Measurements from ENCODE around the gene SLC44A1.

The SLC44A1 gene

DNA sequence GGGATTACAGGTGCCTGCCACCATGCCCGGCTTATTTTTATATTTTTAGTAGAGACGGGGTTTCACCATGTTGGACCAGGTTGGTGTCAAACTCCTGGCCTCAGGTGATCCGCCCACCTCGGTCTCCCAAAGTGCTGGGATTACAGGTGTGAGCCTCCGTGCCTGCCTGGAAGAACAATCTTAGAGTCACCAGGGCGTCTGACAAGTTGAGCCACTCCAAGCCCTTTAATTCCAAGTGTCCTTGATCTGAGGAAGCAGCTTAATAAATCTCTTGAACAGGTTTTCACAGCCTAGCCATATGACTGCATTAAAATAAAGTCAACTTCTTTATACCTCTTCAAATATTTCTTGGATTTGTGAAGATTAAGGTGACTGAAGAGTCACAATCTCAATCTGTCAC lies 31.5 kb downstream of the SLC44A1 start:
- no peak for DNase-seq

DNA sequence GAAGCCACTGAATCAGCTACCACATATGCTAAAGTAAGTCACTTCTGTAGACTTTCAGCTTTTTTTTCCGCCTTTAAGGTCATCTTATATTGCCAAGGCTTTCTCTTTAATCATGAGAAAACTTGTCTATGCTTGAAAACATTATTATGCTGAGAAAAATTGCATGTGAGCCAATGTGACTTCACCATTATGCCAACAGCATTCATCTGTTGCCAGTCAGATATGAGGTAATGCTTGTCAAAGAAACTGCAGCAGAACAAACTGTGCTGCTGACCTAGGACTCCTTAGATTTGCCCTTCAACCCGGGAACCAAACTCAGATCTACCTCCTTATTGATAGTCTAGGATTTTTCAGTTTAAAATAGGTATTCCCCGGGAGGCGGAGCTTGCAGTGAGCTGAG lies 34.3 kb downstream of the SLC44A1 start:
- DNase-seq: no peak

DNA sequence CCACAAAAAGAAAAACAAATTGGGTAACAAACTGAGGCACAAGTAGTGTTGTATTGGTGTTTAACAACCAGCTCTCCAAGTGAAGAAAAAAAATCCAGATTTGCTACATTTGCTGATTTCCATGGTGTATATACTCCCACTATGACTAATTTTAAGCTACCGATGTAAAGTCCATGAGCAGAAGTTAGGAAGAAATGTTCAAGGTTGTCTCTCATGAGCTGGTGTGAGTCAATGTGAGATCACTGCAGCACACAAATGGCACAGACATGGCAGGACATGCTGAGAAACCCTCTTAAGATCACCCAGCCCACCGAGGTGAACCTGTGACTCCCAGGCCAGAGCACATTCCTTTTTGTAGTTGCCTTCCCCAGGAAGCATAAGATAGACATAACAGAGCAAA lies 36.2 kb downstream of the SLC44A1 start:
- no peak for DNase-seq

DNA sequence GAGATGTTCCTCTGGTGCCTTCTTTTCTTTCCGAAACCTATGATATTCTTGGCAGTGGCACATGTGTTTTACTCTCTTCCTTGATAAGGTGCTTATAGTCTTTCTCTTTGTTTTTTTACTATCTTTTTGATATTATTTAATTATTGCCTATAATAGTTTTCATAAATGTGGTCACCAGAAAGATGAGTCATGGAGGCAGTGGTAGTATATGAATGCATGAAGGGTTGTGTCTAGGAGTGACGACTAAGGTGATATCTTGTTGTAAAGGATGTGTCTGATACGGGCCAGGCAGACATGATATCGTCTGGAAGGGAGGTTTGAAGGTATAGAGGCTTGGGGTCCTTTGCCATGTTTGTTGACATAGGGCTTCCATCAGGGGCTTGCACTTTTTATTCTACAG lies 36.8 kb downstream of the SLC44A1 start:
- DNase-seq: no peak

DNA sequence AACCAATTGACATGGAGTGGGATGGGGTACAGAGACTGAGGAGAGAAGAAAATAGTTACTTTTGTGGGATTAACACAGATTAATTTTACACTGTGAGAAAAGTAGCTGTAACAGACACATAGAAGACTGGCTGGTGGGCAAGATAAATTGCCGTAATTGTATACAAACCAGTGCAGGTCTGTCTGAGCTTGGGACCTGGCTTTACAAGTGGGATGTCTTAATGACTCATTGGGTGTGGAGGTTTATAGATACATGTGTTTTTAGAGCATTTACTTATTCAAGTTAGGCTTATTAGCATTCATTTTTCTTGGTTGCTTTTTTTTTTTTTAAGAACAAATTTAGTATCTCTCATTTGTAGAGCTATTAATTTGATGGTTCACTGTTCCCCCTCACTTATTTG lies 37.5 kb downstream of the SLC44A1 start:
- no peak for DNase-seq

DNA sequence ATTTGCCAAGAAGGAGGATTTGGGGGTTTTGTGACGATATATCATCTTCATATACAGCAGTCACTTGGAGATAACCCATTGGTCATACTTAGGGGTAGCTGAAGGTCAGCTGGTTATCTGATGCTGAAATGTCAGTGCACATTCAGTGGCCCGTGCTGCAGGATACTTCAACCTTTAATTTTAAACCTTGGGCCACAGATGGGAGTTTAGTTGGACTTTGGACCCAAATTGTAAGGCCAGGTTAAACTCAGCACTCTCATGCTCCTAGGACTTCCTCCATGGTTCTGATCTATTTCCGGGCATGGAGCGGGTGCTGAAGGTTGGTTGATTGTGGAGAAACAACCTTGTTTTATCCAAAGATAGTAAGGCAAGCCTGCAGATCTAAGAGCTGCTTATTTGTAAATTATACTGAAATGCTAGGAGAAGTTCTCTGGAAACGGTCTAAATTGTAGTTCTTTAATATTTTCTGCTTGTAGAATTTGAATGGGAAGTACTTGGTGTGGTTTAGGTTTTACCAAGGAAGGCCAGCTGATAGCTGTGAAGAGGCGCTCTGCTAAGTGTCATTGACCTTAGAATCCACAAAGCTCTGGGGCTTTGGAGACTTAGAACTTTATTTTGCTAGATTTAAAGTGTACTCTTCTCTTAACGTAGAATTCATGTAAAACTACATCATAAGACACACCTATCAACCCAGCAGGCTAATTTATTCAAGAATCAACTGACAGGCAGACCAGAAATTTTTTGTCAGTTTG lies 38.6 kb downstream of the SLC44A1 start:
- no peak for DNase-seq

DNA sequence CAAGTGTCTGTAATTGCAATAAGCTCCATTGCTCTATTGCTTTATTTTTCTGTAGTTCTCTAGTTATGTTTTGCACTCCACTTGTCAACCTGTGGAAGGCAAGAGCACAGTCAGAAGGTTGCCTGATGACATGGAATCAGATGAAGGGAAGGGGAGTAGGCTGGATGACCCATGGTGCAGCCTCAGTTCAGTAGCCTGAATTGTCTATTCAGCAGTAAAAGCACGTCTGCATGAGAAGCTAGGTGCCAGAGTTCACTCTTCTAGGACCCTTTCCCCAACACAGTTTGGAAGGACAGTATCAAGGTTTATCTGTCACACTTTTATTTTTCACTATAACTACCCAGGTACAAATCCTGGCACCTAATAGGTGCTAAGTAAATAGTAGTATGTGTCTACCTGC lies 39.3 kb downstream of the SLC44A1 start:
- no peak for DNase-seq

DNA sequence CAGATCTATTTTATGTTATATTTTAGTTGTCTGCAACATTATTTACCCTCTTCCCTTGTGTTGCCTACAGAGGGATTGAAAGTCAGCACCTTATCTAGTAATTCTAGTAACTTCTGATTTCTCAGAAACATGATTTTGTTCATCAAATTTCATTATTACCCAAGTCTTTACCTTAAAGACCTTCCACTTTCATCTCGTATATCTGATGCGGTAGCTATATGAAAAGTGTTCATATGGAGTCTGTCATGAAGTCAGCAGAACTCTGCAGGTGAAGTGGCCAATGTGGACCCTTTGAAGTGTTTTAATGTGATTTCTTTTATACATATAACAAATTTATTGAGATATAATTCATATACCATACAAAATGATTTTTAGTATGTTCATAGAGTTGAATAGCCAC lies 40.0 kb downstream of the SLC44A1 start:
- DNase-seq: no peak

DNA sequence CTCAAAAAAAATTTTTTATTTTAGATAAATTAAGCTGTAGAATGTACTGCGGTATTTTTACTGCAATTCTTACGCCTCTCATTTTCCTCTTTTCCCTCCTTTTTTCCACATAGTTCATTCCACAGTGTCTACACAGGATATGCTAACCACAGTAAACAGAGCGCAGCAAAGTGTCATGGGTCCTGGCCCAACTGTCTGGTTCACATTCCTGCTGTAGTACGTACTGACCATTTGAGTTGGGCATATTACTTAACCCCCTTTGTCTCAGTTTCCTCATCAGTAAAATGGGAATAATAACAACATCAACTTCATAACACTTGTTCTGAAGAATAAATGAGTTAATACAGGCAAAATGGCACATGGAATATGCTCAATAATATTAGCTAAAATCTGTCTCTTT lies 41.6 kb downstream of the SLC44A1 start:
- DNase-seq: no peak

DNA sequence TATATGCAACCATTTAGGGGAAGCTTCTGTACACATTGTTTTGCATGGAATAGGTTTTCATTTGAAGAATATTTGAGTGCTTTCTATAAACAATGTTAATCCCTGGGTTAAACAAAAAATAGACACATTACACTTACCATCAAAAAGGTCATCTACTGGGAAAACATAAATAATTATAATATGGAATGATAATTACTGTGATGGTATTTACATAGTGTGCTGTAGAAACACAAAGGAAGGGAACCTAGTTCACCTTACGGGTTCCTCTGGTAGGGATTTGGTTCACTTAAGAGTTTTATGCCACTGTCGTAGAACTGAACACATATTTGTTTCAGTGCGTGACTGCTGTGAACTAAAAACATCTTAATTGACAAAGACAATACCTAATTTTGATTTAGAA lies 44.9 kb downstream of the SLC44A1 start:
- no peak for DNase-seq

DNA sequence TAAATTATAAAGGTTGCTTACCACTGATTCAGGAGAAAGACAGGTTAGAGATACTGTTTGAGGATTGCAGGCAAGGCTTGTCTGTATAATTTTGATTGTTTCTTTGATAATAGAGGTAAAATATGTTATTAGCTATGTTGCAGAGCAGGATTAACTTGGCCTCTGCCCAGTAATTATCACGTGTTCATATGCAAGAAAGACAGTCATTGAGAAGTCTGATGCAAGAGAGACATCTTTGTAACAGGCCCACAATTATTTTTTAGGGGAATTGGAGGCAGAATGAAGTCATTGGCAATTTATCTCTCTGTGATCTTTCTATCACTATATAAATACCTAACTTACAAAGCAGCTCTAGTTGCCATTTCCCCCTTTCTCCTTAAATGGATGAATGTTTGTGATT lies 46.0 kb downstream of the SLC44A1 start:
- DNase-seq: no peak

DNA sequence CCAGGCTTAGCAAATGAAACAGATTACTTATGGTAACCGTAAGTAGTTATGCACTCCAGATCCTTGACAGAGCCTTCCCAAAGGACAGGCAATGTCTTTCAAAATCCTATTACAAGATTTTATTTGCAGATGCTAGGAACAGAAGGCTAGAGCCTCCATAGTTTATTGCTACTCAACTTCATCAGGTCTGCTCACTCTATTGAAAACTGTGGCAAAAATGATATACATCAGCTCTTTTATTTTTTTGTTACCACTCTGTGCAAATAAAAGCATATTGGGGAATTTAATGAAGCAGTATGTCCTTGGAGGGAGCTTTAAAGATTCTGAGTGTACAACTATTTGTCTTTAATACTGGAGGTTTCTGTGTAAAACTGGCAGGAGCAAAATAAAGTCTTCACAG lies 46.5 kb downstream of the SLC44A1 start:
- no peak for DNase-seq

DNA sequence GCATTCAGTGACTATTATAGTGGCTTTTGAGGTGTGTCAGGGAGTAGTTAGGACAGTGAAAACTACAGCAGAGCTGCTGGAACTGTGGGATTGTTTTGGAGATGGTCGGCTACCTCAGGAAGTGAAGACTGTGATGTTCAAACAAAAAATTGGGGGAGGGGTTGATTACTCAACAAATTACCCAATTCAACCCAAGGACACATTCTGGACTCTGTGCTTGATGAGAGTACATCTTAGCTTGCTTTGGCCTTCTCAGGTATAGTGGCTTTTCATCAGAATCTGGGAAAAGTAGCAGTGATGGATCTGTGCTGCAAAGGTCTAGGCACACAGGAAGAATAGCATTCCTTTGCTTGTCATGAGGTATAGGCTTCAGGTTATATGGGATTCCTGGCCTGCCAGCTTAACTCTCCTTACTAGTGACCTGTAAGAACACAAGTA lies 47.0 kb downstream of the SLC44A1 start:
- DNase-seq: no peak

DNA sequence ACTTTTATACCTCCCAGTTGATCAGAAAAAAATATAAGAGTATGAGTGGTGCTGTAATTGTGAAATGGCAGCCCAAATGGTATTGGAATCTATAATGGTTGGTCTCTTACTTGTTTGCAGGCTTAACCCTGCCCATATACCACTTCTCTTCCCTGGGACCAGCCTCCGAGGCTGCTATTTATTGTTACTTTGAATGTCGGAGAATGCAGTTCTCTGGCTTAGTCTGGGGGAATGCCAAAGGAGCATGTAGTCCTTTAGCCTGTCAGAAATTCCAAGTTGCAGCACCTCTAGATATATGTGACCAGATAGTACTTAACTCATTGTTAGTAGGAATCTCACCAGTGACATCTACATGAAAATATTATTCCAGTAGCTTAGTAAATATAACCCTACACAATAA lies 47.5 kb downstream of the SLC44A1 start:
- no peak for DNase-seq

DNA sequence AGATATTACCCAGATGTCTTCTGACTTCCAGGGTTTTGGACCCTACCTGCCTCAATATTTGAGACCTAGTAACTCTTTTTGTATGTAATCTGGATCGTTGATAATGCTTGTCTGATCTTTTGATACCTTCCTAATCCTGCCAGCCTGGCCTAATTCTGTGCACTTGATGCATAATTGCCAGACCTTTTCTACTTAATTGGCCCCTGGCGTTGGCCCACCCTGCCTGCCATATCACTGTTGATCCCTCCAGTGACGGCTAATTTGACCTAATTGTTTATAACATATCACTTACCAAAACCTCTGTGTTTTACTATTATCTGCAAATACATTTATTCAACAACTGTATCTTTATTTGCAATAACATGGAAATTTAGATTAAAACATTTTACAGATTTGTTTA lies 49.0 kb downstream of the SLC44A1 start:
- no peak for DNase-seq

DNA sequence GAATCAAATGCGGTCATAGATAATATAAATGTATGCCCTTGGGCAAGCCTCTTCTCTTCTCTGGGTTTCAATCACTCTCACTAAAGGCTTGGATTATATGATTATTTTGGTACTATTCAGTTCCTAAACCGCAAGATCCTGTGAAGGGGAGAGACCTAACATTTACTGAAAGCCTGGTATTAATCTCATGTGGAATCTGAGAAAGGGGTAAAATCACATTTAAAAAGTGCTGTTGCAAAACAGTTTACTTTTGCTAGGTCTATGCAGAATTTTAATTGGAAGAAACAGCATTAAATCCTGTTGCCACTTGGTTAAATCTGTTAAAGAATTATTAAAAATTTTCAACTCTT lies 50.7 kb downstream of the SLC44A1 start:
- DNase-seq: no peak

DNA sequence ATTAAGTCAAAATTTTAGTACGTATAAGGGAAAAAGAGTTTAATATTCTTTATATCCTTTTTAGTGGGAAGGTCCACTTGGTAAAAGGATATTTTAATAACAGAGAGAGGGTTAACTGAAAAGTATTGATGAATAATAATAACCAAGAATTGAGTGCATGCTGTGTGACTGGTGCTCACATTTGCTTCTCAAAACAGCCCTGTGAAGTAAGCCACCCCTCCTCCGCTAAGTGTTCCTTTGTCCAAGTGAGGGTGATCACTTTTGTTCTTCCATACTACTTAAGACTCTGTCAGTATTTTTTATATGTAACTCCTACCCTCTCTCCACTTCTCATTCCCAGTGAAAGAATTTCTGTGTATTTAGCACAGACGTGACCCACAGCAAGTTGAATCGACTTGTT lies 51.5 kb downstream of the SLC44A1 start:
- DNase-seq: no peak

DNA sequence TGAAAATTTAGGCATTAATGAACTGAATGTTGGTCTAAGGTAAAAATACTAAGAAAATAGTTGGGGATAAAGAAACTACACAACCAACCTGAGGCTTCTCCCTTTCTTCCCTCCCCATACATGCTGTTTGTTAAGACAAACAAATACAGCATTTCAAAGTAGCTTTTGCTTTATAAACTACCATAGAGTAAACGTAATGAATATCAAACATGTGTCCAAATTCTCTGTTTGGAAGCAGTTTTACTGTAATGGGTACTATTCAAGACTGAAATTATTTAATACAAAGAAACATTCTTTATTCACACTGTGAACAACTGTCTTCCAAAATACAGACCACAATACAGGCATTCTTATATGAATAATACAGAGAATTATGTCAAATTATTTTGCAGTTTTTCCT lies 52.0 kb downstream of the SLC44A1 start:
- no peak for DNase-seq

DNA sequence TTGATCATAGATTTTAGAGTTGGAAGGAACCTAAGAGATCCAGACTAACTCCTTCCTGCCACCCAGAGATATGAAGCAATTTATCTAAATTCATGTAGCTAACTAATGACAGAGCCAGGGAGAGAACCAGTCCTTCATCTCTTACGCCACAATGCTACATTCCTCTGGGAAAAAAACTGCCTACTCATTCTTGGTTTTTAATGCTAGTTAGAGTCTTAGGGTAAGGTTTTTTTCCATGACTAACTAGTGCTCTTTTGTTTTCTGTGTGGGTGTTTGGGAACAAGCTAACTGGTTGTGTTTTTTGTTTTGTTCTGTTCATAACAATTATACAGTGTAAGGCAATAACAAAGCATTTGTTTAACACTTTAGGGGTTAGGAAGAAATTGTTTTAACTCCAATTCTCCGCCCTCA lies 52.4 kb downstream of the SLC44A1 start:
- DNase-seq: no peak

DNA sequence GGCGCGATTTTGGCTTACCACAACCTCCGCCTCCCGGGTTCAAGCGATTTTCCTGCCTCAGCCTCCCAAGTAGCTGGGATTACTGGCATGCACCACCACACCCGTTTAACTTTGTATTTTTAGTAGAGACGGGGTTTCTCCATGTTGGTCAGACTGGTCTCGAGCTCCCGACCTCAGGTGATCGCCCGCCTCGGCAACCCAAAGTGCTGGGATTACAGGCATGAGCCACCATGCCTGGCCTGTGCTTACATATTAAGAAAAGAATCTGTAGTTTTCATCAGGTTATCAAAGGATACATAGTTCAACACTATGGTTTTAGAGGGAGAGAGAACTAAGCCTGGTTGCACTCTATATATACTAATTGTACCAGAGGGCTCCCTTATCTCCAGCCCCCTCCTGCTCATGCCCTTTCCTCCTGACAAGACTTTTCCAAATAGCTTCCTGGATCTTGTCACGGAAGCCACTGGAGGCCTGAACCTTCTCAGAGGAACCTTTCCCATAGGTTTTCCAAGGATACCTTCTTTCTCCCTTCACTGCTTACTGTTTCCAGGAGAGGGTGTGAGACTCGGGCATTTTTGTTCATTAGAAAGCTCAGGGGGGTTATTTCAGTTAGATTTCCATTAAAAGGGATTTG lies 53.1 kb downstream of the SLC44A1 start:
- DNase-seq: no peak

DNA sequence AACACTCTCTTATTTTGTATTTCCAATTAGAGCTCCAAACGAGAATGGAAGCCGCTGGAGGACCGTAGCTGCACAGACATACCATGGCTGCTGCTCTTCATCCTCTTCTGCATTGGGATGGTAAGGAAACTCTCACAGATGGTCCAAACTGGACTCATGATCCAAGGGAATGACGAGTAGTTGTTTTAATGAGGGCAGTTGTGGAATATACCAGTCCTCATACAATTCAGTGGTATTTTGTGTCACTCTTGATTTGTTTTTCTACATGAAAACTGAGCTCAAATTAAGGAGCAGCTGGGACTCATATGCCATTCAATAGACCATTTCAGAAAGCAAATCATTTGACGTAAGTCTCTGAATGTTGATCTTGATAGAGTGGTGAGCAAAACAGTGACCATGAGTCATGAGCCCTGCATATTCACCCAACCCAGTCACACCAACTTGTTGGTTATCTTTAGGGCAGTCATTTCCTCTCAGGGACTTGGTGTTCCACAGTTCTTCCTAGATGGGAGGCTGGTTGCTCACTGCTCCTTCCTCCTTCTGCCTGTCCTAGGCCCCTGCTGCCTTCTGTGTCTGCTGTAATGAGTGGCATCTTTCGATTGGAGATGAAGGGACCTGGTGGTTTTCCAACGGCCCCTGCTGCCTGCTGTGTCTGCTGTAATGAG lies 54.9 kb downstream of the SLC44A1 start:
- DNase-seq: no peak

DNA sequence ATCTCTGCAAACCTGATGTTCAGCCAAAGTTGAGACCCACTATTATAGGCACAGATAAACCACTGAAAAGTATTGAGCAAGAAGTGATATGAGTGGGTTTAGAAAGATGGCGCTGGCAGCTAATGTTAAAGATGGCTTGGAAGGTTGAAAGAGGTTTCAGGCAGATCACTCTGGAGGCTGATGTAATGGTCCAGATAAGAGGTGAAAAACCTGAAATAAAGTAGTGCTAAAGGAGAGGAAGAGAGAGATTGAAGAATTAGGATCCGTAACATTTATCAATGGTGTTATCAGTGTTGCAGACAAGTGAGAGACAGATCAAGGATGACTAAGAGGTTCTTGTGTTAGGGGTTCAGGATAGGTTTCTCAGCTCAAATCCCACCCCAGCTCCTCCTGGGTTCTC lies 58.3 kb downstream of the SLC44A1 start:
- DNase-seq: no peak

DNA sequence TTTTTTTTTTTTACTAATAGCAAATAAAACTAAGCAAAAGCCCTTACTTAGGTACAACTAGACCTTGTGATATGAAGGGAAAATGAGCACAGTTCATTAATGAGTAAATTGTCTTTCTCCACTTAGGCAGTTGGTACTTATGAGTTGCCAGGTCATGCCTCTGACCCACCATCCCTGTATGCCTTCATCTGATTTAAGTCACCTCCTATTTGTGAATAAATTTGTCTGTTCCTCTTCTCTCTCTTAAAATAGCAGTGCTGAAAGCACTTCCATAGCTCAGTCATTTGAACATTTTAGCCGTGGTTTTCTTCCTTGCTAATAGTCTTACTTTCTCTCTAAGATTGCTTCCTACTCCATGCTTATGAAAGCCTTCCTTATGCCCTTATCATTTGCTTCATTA lies 61.4 kb downstream of the SLC44A1 start:
- no peak for DNase-seq

DNA sequence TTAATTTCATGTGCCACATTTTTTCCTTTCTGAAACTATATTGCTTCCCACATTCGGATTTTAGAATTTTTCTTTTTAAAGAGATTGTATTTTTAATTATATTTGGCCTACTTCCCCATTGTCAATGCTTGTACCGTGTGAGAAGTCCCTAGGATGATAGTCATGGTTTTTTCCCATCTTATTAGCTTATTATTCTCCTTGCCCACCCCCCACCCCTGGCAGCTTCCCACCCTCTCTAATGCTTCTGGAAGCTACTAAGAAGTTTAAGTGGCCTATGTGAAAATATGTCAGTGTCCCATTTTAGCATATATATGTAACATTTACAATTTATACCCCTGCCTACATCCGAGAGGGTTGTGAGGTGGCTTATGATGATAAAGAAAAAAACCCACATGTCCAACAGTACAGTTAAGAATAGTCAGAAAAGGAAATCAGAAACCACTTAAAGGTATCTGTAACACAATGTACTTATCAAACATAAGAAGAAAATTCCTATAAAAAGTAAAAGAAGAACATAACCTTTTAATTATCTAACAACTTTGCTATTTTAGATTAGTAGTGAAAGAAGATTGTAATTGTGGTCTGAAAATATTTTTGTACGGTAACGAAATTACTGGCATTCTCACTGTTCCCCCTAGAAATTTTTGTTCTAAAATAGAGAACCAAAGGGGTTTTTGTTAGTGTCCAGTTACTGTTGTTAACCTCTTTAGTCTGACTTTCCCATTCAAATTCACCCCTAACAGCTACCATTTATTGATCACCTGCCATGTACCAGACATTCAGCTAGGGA lies 62.1 kb downstream of the SLC44A1 start:
- no peak for DNase-seq

Data from NCI-H1092 treated with DMSO at 0.1 percent for 48 hours (cell line).